Epithelial cell of prostate (primary cell): Measurements from ENCODE around the gene KCNJ15.
A peak's percentile ranks its signal among the peaks of the same experiment; 100 is the strongest.

Experiments used
- DNase-seq: peaks from one replicate; pipeline ENCODE4 v3.0.0-alpha.2; 2011; ENCODE audit warnings: low read depth, low spot score
- H3K27ac ChIP-seq: fragments of 450-650 bp; 2 replicates; pipeline ENCODE4 v1.5.1; 2017; ENCODE audit warnings: mild to moderate bottlenecking

Gene KCNJ15

DNA sequence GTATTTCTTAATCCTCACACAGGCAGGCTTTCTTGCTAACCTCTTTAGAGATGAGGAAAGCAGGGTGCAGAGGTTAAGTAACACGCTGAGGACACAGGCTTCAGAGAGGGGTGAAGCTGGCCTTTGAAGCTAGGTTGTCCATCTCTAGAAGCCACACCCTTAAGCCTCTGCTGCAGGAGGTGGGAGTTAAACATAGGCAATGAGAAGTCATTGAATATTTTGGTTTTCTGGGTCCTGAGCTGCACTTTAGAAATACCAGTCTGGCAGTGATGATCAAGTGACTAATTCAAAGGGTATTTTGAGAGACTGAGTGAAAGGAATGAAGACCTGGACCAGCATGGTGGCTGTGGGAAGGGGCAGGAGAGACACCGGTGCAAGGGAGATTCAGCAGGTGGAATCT, 9.9 kb downstream of the KCNJ15 start:
- H3K27ac ChIP-seq: peak overlapping the region; percentile 87
- no peak for DNase-seq

DNA sequence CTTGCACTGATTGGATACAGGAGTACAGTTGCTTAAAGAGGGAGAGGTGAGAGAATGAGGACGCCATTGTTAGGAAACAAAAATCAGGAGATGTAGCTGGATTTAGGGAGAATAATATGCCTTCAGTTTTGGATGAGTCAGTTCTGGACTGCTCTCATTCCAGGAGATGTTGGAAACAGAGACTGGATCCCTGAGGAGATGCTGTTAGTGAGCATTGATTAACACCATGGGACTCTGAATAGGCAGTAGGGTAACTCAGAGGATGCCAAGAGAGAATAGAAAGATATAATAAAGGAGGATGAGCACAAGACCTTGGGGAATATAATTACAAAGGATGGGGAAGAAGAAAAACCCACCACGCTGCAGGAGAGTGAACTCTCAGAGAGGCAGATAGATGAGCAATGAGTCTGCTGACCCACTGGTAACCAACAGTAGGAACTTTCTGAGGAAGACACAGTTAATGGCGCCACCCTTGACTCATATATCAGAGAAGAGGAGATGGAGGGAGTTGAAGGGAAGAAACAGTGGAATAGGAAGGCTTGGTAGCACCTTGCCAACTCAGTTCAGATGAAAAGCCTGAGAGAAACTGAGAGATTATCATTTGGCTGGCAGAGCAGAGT, 10.5 kb downstream of the KCNJ15 start:
- DNase-seq: no peak
- peak overlapping the region; percentile 87 for H3K27ac ChIP-seq

DNA sequence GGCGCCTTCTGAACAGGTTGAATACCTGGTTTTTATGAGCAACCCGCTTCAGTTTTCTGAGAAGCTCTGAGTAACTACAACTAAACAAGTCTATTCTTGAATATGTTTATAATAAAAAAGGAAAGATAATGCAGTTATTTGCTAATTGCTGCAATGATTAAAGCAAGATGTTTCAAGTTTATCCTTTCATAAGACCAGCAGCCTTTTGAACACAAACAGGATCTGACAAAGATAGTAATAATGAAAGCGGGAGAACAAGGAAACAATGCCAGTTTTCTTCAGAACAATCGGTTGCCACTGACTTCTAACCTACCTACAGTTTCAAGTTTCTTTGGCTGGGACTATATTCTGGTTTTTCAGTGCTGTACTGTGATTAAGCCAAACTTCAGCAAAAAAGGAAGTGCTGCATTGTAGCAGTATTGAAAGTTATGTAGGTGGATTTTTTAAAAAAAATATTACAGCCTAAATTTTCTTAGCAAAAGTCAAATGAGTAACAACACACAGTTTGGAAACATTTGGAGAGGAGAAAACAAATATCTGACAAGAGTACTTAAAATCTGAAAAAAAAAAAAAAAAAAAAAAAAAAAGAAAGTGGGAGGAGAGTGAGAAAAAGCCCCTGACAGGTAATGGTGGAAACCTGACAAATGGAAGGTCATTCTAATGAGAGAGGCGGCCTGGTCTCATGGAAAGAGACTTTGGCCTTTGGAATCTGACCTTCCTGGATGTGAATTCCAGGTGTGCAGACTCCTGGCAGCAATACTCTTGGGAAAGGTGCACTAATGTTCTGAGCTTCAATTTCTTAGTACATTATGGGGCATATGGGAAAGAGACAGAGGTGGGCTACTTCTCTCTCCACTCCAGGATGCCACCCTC, 11.4 kb downstream of the KCNJ15 start:
- peak; percentile 67 for DNase-seq

GRCh38 chr21:38268864-38269575, 12.2 kb downstream of the KCNJ15 start:
- no peak for DNase-seq
- peak overlapping the region; percentile 87 for H3K27ac ChIP-seq

More for the DNA sequence above, 11.4 kb downstream of the KCNJ15 start:
- peak overlapping the region; percentile 87 for H3K27ac ChIP-seq

- peak overlapping the region; percentile 87 for H3K27ac ChIP-seq
- no peak for DNase-seq
Observed at GRCh38 chr21:38269576-38269936, 12.8 kb downstream of the KCNJ15 start.

DNA sequence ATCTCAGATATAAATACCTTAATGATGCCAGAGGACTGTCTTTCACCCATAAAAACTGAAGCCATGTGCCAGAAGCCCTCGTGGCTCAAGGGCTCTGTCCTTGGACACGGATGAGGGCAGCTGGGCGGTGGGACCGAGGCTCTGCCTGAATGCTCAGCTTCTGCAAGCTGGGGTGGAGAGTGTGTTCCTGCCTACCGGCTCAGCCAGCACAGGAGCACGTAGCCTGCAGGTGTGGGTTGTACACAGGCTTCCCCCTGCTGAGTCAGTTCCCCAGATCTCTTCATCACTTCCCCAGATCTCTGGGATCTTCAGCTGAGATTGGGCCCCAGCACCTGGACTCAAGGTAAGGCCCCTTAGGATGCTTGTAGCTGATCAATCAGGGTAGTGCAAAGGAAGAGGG, 15.4 kb downstream of the KCNJ15 start:
- H3K27ac ChIP-seq: peak overlapping the region; percentile 40
- DNase-seq: peak; percentile 34

GRCh38 chr21:38273745-38274542, 17.2 kb downstream of the KCNJ15 start:
- DNase-seq: no peak

GRCh38 chr21:38277501-38278131, 20.8 kb downstream of the KCNJ15 start:
- peak overlapping the region; percentile 88 for H3K27ac ChIP-seq
- peak; percentile 100 for DNase-seq

More at GRCh38 chr21:38273745-38274542, 17.2 kb downstream of the KCNJ15 start:
- H3K27ac ChIP-seq: no peak overlapping the region

- no peak for DNase-seq
- no peak overlapping the region for H3K27ac ChIP-seq
Observed at GRCh38 chr21:38280454-38280853, 23.7 kb downstream of the KCNJ15 start.

GRCh38 chr21:38280867-38281266, 24.1 kb downstream of the KCNJ15 start:
- no peak for DNase-seq
- H3K27ac ChIP-seq: no peak overlapping the region

GRCh38 chr21:38282921-38283320, 26.1 kb downstream of the KCNJ15 start:
- DNase-seq: no peak

DNA sequence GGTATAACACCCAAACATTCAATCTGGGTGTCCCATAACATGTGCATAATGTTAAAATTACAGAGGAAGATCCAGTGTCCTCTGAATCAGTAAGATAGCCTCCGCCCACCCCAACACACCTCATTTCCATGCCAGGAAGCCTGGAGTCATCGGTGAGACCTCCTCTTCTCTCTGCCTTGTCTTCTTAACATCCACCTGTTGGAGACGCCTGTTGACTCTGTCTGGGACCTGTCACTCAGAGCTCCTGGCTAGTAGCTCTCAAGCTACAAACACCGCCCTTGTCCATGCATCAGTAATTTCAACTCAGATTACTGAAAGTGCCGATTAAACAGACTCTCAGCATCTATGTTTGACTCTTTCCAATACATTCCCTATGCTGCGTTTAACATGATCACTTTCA, 27.4 kb downstream of the KCNJ15 start:
- no peak overlapping the region for H3K27ac ChIP-seq
- no peak for DNase-seq

More at GRCh38 chr21:38282921-38283320, 26.1 kb downstream of the KCNJ15 start:
- H3K27ac ChIP-seq: no peak overlapping the region

DNA sequence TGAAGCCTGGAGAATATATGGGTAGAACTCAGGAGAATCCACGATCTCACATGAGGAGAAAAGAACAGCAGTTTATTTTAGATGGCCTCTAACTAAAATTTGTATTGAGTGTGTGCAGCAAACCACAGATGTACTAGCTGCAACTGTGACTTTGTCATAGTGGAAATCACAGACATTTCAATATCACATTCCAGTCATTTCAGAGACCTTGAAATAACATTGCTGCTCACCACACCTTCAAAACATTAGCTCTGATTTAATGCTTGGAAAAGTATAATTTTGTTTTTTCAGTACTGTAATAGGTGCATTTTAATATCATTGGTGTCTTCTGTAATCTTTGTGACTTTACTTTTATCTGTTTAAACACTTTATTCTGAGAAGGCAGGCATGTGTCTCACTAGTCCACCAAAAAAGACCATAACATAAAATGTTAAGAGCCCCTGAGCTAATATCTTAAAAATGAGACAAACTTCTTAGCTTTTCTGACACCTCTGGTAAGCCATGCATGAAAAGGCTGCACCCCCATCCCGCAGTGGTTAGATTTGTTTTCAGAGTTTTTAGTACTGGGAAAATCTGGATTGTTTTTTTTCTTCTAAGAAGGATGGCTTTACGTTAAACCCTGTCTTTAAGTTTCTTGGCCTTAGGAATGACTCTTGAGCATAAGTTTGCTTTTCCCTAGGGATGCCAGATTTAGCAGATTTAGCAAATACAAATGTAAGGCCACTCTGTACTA, 30.1 kb downstream of the KCNJ15 start:
- peak overlapping the region; percentile 92 for H3K27ac ChIP-seq
- DNase-seq: no peak

GRCh38 chr21:38287476-38287875, 30.7 kb downstream of the KCNJ15 start:
- H3K27ac ChIP-seq: peak overlapping the region; percentile 92
- no peak for DNase-seq

GRCh38 chr21:38289705-38290485, 33.1 kb downstream of the KCNJ15 start:
- H3K27ac ChIP-seq: peak overlapping the region; percentile 92
- DNase-seq: peak; percentile 98

- peak overlapping the region; percentile 92 for H3K27ac ChIP-seq
- no peak for DNase-seq
Observed at GRCh38 chr21:38290809-38291208, 34.0 kb downstream of the KCNJ15 start.

DNA sequence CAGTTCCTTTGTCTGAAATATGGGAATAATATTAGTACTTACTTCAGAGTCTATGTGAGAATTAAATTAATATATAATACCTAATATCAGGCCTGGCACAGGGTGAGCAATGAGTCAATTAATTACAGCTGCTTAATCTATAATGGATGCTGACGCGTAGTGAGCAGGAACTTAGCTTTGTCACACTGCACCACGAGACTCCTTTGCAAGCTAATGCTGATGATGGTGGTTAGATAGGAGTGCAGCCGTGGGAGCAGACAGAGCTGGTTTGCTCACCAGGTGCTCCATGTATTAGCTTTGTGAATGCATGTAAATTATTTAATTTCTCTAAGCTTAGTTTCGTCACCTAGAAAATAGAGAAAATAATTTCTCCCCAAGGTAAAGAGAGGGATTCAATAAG, 35.1 kb downstream of the KCNJ15 start:
- no peak for DNase-seq
- H3K27ac ChIP-seq: peak overlapping the region; percentile 54

DNA sequence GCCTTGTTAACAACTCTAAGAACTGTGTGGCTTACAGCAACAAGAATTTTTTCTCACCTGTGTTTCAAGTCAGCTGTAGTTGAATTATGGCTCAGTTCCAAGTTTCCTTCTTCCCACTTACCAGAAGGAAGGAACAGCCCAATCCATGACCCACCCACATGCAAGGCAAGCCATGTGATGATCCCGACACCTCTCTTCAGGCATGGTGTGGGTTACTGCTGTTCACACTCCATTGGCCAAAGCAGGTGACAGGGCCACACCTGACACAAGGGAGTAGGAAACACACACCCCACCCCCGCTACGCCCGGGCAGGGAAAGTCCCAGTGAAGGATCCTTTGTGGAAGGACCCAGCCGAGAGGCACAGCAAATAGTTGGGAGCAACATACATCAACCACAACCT, 36.3 kb downstream of the KCNJ15 start:
- DNase-seq: no peak
- peak overlapping the region; percentile 54 for H3K27ac ChIP-seq
